Keratinocyte (primary cell): ENCODE data around the gene KLK6. TPM values are rescaled to one million over a fixed set of nuclear protein-coding genes. Genes with fewer than 3 reads are reported as not detected.

Experiments
- DNase-seq: peaks from one replicate; pipeline ENCODE4 v3.0.0-alpha.2; 2011; ENCODE audit warnings: low read depth, missing footprints, low spot score
- FAIRE-seq: peaks from 2 replicates; lab custom pipeline; 2011; peaks lifted over from hg19 to GRCh38; lab: Jason Lieb, UNC
- H2AFZ ChIP-seq: 2 replicates; pipeline ENCODE4 v1.6.0; 2012; ENCODE audit warnings: low read length, control low read depth, inconsistent platforms; ENCODE audit not compliant: control insufficient read depth
- H3K27ac ChIP-seq: 2 replicates; pipeline ENCODE4 v1.5.1; 2011; ENCODE audit warnings: low read length; ENCODE audit not compliant: control insufficient read depth, insufficient read depth
- H3K27me3 ChIP-seq: 3 replicates; pipeline ENCODE4 v1.6.0; 2011; ENCODE audit warnings: low read length; ENCODE audit not compliant: control insufficient read depth, insufficient read depth; ENCODE audit errors: extremely low read depth
- H3K36me3 ChIP-seq, 2 experiments: 2 replicates in 1 of 2; 3 replicates in 1 of 2; pipeline ENCODE4 v1.5.1; 2011; ENCODE audit warnings: low read length in 2 of 2, mild to moderate bottlenecking in 1 of 2; ENCODE audit not compliant: control insufficient read depth in 2 of 2, insufficient read depth in 2 of 2; ENCODE audit errors: extremely low read depth in 1 of 2
- H3K4me1 ChIP-seq: 3 replicates; pipeline ENCODE4 v1.5.1; 2011; ENCODE audit warnings: low read length; ENCODE audit not compliant: control insufficient read depth, insufficient read depth; ENCODE audit errors: extremely low read depth
- H3K4me2 ChIP-seq: 3 replicates; pipeline ENCODE4 v1.6.0; 2011; ENCODE audit warnings: low read depth, low read length; ENCODE audit not compliant: control insufficient read depth, insufficient read depth; ENCODE audit errors: extremely low read depth
- H3K4me3 ChIP-seq, 3 experiments: fragments of 200-600 bp in 1 of 3; sonication (generic) in 1 of 3; 2 replicates in 2 of 3; 3 replicates in 1 of 3; pipeline ENCODE4 v1.5.1; 2011 to 2016; ENCODE audit warnings: low read length in 3 of 3, mild to moderate bottlenecking in 3 of 3, control low read depth in 2 of 3, inconsistent platforms in 1 of 3, low read depth in 1 of 3, mixed read lengths in 1 of 3, mixed run types in 1 of 3, moderate library complexity in 1 of 3; ENCODE audit not compliant: control insufficient read depth in 2 of 3, insufficient read depth in 2 of 3; ENCODE audit errors: extremely low read depth in 1 of 3
- H3K79me2 ChIP-seq: 2 replicates; pipeline ENCODE4 v1.6.0; 2012; ENCODE audit warnings: low read length; ENCODE audit not compliant: control insufficient read depth, insufficient read depth
- H3K9ac ChIP-seq: 3 replicates; pipeline ENCODE4 v1.6.0; 2011; ENCODE audit warnings: low read length; ENCODE audit not compliant: control insufficient read depth, insufficient read depth; ENCODE audit errors: extremely low read depth
- H3K9me1 ChIP-seq: 3 replicates; pipeline ENCODE4 v1.6.0; 2011; ENCODE audit warnings: low read length; ENCODE audit not compliant: control insufficient read depth, insufficient read depth; ENCODE audit errors: extremely low read depth
- H3K9me3 ChIP-seq: 2 replicates; pipeline ENCODE4 v1.5.1; 2012; ENCODE audit warnings: low read depth, low read length; ENCODE audit not compliant: control insufficient read depth
- H4K20me1 ChIP-seq: 3 replicates; pipeline ENCODE4 v1.6.0; 2011; ENCODE audit warnings: low read length; ENCODE audit not compliant: control insufficient read depth, insufficient read depth; ENCODE audit errors: extremely low read depth
- EZH2 ChIP-seq: IDR thresholded peaks from one replicate; pipeline ENCODE4 v1.6.1; 2012; ENCODE audit warnings: inconsistent platforms, mild to moderate bottlenecking, low read length, moderate library complexity
- dilution Hi-C: fragments of 300-500 bp; cut with MboI; formaldehyde crosslinking; loops from one replicate; pipeline ENCODE4 v1.7.0; 2020; ENCODE audit warnings: low sequenced_read_pairs; ENCODE audit not compliant: extremely low pct_ligation_motif_present
- polyA plus RNA-seq, 5 experiments: library from polyadenylated mRNA; depleted of rRNA in 3 of 5; stranded (reverse) in 3 of 5; stranded (forward) in 1 of 5; unstranded in 1 of 5; fragments of >200 nt; gene quantifications; 1 replicate in 1 of 5; 2 replicates in 3 of 5; 3 replicates in 1 of 5; pipeline versions ENCODE4 v1.2.1 to v1.2.3, GENCODE V29; 2011 to 2012; ENCODE audit warnings: missing spikeins in 2 of 5, low read depth in 1 of 5, low replicate concordance in 1 of 5
- TF ChIP-seq, protein P1 (sequence below), 3 experiments: IDR thresholded peaks in 1 of 3; conservative IDR thresholded peaks in 1 of 3; optimal IDR thresholded peaks in 1 of 3; 2 replicates in 2 of 3; 3 replicates in 1 of 3; pipeline versions ENCODE3 to v1.5.1; 2011; ENCODE audit warnings: low read length in 3 of 3, mild to moderate bottlenecking in 3 of 3, moderate library complexity in 2 of 3, control low read depth in 1 of 3, inconsistent platforms in 1 of 3; ENCODE audit not compliant: insufficient read depth in 2 of 3; ENCODE audit errors: extremely low read depth in 1 of 3

The KLK6 gene
- polyA plus RNA-seq, 1 donor (not counting 4 experiments of a cell fraction or from before 2014, with no cell fraction given) = 1.9 TPM

DNA sequence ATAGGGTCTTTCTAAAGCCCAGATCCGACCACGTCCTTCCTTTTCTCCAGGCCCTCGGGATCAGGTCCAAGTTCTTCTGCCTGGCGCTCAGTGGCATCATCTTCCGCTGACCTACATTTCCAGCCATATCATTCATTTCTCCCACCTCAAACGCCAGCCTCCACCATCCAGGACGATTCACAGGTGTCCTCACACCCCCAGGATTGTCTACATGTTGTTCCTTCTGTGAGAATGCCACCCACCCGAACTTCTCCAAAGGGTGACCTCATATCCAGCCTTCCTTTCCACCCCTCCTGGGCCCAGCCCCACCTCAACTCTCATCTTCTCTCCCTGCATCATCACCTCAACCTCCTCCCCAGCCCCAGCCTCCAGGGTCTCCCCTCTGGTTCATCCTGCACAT is 11.8 kb downstream of the KLK6 start:
- no peak overlapping the region for H3K4me2 ChIP-seq
- no peak overlapping the region for H3K4me3 ChIP-seq
- no peak overlapping the region for H3K9ac ChIP-seq
- DNase-seq (no peak), FAIRE-seq (no peak)
- peaks cover 9% of the 10 kb centered on the region for H3K4me1 ChIP-seq
- H3K79me2 ChIP-seq = peaks cover 2% of the 10 kb centered on the region
- peaks cover 3% of the 10 kb centered on the region for H3K9me3 ChIP-seq
- H3K9me1 ChIP-seq = no peaks in the 10 kb centered on the region
- no peak overlapping the region for H2AFZ ChIP-seq
- dilution Hi-C loops = no loop called here
- no peak overlapping the region for H3K27ac ChIP-seq
- no peaks in the 10 kb centered on the region for H4K20me1 ChIP-seq
- no peaks in the 10 kb centered on the region for H3K36me3 ChIP-seq
- TF ChIP-seq, protein P1, sequence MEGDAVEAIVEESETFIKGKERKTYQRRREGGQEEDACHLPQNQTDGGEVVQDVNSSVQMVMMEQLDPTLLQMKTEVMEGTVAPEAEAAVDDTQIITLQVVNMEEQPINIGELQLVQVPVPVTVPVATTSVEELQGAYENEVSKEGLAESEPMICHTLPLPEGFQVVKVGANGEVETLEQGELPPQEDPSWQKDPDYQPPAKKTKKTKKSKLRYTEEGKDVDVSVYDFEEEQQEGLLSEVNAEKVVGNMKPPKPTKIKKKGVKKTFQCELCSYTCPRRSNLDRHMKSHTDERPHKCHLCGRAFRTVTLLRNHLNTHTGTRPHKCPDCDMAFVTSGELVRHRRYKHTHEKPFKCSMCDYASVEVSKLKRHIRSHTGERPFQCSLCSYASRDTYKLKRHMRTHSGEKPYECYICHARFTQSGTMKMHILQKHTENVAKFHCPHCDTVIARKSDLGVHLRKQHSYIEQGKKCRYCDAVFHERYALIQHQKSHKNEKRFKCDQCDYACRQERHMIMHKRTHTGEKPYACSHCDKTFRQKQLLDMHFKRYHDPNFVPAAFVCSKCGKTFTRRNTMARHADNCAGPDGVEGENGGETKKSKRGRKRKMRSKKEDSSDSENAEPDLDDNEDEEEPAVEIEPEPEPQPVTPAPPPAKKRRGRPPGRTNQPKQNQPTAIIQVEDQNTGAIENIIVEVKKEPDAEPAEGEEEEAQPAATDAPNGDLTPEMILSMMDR (optimal IDR thresholded peaks at IDR 0.05 in 1 of 3, IDR thresholded peaks at IDR 0.05 in 1 of 3, conservative IDR thresholded peaks at IDR 0.05 in 1 of 3; ENCODE audit: extremely low read depth in 1 of 3, insufficient read depth in 2 of 3, low read length in 3 of 3) = no peak
- no peak for TF ChIP-seq EZH2
- peaks cover 4% of the 10 kb centered on the region for H3K27me3 ChIP-seq

DNA sequence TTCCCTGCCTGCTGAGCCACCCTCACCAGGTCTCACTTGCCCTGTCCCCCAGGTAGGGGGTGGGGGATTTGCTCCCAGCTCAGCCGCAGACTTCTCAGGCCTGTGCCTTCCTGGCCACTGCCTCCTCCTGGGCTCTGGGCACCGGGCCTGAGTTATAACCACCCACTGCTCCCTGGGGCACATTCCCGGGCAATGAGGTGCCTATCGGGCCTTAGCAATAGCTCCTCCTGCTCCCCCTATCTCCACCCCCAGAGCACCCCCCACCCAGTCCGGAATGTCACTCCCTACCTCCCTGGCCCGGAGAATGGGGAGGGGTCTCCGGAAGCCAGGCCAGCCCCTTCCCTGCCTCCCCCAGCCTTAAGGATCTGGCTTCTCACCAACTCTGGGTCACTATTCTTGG is 16.5 kb downstream of the KLK6 start, which contains the start of gene KLK5:
Gene KLK5, minus strand, starts transcription at position 129 of the 400 bp plus-strand sequence. CDS start 381 bp downstream, outside the sequence.
- Histone ChIP-seq H4K20me1 (no peaks in the 10 kb centered on the region), H3K4me3 (peak within 1 kb of the TSS; percentile 59 to 72 (median 67)), H3K9ac (peak within 1 kb of the TSS; percentile 78), H3K36me3 (peaks cover 6 to 9% of the 10 kb centered on the region in 2 experiments), H2AFZ (peak within 1 kb of the TSS; percentile 70), H3K9me1 (no peaks in the 10 kb centered on the region), H3K4me2 (peak within 1 kb of the TSS; percentile 94), H3K27ac (peak within 1 kb of the TSS; percentile 55), H3K4me1 (peaks cover 19% of the 10 kb centered on the region), H3K9me3 (no peaks in the 10 kb centered on the region), H3K27me3 (no peaks in the 10 kb centered on the region), H3K79me2 (peaks cover 14% of the 10 kb centered on the region)
- no peak for TF ChIP-seq EZH2
- TF ChIP-seq, protein P1 (optimal IDR thresholded peaks at IDR 0.05 in 1 of 3, IDR thresholded peaks at IDR 0.05 in 1 of 3, conservative IDR thresholded peaks at IDR 0.05 in 1 of 3; ENCODE audit: extremely low read depth in 1 of 3, insufficient read depth in 2 of 3, low read length in 3 of 3) = peak in 2 of 3 experiments; percentile 3 to 7
- DNase-seq (no peak), FAIRE-seq (peak; percentile 43)
- dilution Hi-C loops = no loop called here
